A673 (cell line): ENCODE results near the gene WNK1. TPM values are rescaled to one million over a fixed set of nuclear protein-coding genes. Genes with fewer than 3 reads are reported as not detected.

ENCODE experiments used
- BruUV-seq: library from RNA; stranded (reverse); fragments of 400-500 nt; replicated peaks from 2 replicates; lab custom pipeline; 2021; lab: Mats Ljungman, UMichigan
- CTCF ChIA-PET: fragments of 300-600 bp; sonication (Branson Sonifier 250); formaldehyde crosslinking; loops from one replicate; lab custom pipeline; 2022; ENCODE audit warnings: antibody characterized with exemption; lab: Charles Lee
- POLR2A ChIA-PET: fragments of 300-600 bp; sonication (Branson Sonifier 250); formaldehyde crosslinking; loops from one replicate; lab custom pipeline; 2022; ENCODE audit warnings: antibody characterized with exemption; ENCODE audit not compliant: low non-redundant PET; lab: Charles Lee
- DNase-seq: peaks from one replicate; pipeline ENCODE4 v3.0.0-alpha.2; 2015; ENCODE audit warnings: low spot score
- H3K27ac ChIP-seq: fragments of 200-600 bp; sonication (generic); 2 replicates; pipeline ENCODE4 v1.5.1; 2016; ENCODE audit warnings: mixed run types, low read depth, mild to moderate bottlenecking, mixed read lengths, antibody characterized with exemption, low read length; ENCODE audit not compliant: poor library complexity, severe bottlenecking
- H3K27me3 ChIP-seq: fragments of 200-600 bp; sonication (generic); replicated peaks from 2 replicates; pipeline ENCODE4 v1.6.1; 2017; ENCODE audit warnings: mixed run types, low read depth, mild to moderate bottlenecking, mixed read lengths, antibody characterized with exemption, low read length; ENCODE audit not compliant: insufficient read depth, poor library complexity
- H3K36me3 ChIP-seq: fragments of 200-600 bp; sonication (generic); 2 replicates; pipeline ENCODE4 v1.6.1; 2016; ENCODE audit warnings: mixed run types, mild to moderate bottlenecking, mixed read lengths, antibody characterized with exemption, low read length; ENCODE audit not compliant: insufficient read depth, poor library complexity, severe bottlenecking
- H3K4me1 ChIP-seq: fragments of 200-600 bp; sonication (generic); 2 replicates; pipeline ENCODE4 v1.6.1; 2017; ENCODE audit warnings: mixed run types, mild to moderate bottlenecking, mixed read lengths, antibody characterized with exemption, low read length; ENCODE audit not compliant: insufficient read depth, poor library complexity, severe bottlenecking
- H3K4me3 ChIP-seq: fragments of 200-600 bp; sonication (generic); 2 replicates; pipeline ENCODE4 v1.5.1; 2016; ENCODE audit warnings: low read depth, mixed run types, mild to moderate bottlenecking, mixed read lengths, low read length; ENCODE audit not compliant: poor library complexity, severe bottlenecking
- H3K9me3 ChIP-seq: fragments of 200-600 bp; sonication (generic); 2 replicates; pipeline ENCODE4 v1.6.1; 2016; ENCODE audit warnings: mixed run types, low read depth, mild to moderate bottlenecking, mixed read lengths, antibody characterized with exemption, low read length; ENCODE audit not compliant: poor library complexity, severe bottlenecking
- CTCF ChIP-seq: fragments of 300-800, 200-600 bp; sonication (generic); conservative IDR thresholded peaks from 2 replicates; pipeline ENCODE4 v1.5.1; 2017; ENCODE audit warnings: low read depth, mild to moderate bottlenecking, antibody characterized with exemption, low read length, moderate library complexity, mixed read lengths
- EZH2 ChIP-seq: fragments of 200-600 bp; sonication (generic); IDR thresholded peaks from 2 replicates; pipeline ENCODE4 v1.6.1; 2017; ENCODE audit warnings: borderline replicate concordance, low read depth, mild to moderate bottlenecking, mixed read lengths, antibody characterized with exemption, low read length; ENCODE audit not compliant: poor library complexity, severe bottlenecking
- intact Hi-C: fragments of 100-400 bp; cut with micrococcal nuclease; formaldehyde crosslinking; loops from one replicate; pipeline ENCODE4 v1.10.0; 2022; ENCODE audit not compliant: unreplicated experiment
- total RNA-seq: library from RNA; stranded (reverse); gene quantifications from 2 replicates; pipeline ENCODE4 v1.2.3, GENCODE V29; 2021

Gene WNK1
- total RNA-seq, 1 experiment from 2014 or later: 161 TPM

- no TSS peak for BruUV-seq
- POLR2A ChIA-PET: no interaction called here
- Histone ChIP-seq H3K4me1 (peaks cover 14% of the 10 kb centered on the region), H3K36me3 (no peaks in the 10 kb centered on the region), H3K4me3 (no peak overlapping the region), H3K27me3 (no peaks in the 10 kb centered on the region), H3K9me3 (no peaks in the 10 kb centered on the region), H3K27ac (no peak overlapping the region)
- intact Hi-C loops: no loop called here
- no peak for DNase-seq
- TF ChIP-seq CTCF (no peak), EZH2 (no peak)
- CTCF ChIA-PET: no interaction called here
Measured at GRCh38 chr12:805022-805632, 52.7 kb downstream of the WNK1 start.

- TF ChIP-seq EZH2 (no peak), CTCF (no peak)
- Histone ChIP-seq H3K4me1 (peaks cover 19% of the 10 kb centered on the region), H3K9me3 (no peaks in the 10 kb centered on the region), H3K4me3 (no peak overlapping the region), H3K36me3 (no peaks in the 10 kb centered on the region), H3K27me3 (no peaks in the 10 kb centered on the region), H3K27ac (no peak overlapping the region)
- DNase-seq: no peak
- POLR2A ChIA-PET: no interaction called here
- intact Hi-C loops: no loop called here
- CTCF ChIA-PET: no interaction called here
- no TSS peak for BruUV-seq
Measured at GRCh38 chr12:806200-806791, 53.9 kb downstream of the WNK1 start.

- H3K9me3 ChIP-seq: no peaks in the 10 kb centered on the region
- no peaks in the 10 kb centered on the region for H3K27me3 ChIP-seq
- POLR2A ChIA-PET: interaction anchor here (0.6 kb wide), 1 partner anchor 776 kb away, joined by 3 read pairs; no protein-coding TSS in a partner anchor
- DNase-seq: no peak
- no peak overlapping the region for H3K4me3 ChIP-seq
- no peak overlapping the region for H3K27ac ChIP-seq
- intact Hi-C loops: no loop called here
- peaks cover 27% of the 10 kb centered on the region for H3K4me1 ChIP-seq
- CTCF ChIA-PET: no interaction called here
- no peaks in the 10 kb centered on the region for H3K36me3 ChIP-seq
- no TSS peak for BruUV-seq
- TF ChIP-seq EZH2 (no peak), CTCF (no peak)
Measured at GRCh38 chr12:807041-807735, 54.8 kb downstream of the WNK1 start.
